NCI-H146 treated with DMSO at 0.1 percent for 48 hours (cell line): ENCODE measurements around the gene TIAM2.
"Not testable (repeated sequence)": the region's sequence is repeated elsewhere in the genome, so short reads cannot be mapped to it uniquely, and the experiment has no call there.

Experiments used
- DNase-seq: peaks from one replicate; lab custom pipeline; 2025; ENCODE audit not compliant: unreplicated experiment; lab: John Stamatoyannopoulos, UW

The TIAM2 gene

DNA sequence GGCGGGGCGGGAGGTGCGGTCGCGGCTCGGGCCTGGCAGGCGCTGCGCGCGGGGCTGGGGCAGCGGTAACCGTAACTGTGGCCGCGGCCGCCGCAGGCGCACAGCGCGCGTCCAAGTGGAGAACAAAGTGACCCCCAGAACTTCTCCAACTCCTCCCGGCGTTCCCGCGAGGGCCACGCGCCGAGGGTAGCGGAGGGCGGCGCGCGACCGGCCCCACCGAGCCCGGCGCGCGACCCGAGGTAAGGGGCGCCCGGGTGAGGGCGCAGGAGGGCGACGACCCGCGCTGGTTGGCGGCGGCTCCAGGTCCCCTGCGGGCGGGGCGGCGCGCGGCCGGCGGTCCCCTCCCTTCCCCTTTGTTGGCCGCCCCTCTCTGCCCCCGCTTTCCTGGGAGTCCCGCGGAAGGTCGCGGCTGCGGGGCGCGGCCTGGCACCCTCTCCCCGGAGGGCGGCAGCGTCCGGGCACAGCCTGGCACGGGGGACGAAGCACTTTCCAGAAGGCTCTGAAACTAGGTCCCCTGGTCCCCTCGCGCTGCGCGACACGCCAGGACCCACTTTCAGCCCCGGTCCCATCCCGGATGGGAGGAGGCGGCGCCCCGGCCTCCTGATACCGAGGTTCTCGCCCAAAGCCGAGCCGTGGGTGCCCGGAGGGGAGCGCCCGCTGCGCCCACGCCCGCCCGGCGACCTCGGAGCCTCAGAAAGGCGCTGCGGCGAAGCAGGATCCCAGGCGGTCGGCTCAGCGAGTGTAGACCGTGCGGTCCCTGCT, at the start of gene TIAM2:
TSS of gene TIAM2 (plus strand) at position 62 of the 762 bp plus-strand sequence. CDS start 133,909 bp downstream, outside the sequence.
- no peak for DNase-seq

DNA sequence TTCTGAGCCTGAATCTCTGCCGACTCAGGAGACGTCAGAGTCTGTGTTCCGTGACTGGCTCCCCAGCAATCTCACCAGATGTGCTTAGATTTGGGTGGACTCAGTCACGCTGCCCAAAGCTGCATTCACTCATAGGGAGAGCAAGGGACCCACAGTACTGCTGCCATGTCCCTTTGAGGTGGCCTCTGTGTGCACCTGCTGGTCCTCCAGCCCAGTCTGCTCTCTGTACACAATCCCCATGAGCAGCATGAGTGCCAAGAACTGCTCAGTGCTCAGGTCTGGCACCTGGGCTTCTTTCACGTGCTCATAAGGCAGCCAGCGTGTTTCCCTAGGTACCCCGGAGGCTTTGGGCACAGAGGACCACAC, 44.2 kb upstream of the TIAM2 start:
- DNase-seq, result no peak

DNA sequence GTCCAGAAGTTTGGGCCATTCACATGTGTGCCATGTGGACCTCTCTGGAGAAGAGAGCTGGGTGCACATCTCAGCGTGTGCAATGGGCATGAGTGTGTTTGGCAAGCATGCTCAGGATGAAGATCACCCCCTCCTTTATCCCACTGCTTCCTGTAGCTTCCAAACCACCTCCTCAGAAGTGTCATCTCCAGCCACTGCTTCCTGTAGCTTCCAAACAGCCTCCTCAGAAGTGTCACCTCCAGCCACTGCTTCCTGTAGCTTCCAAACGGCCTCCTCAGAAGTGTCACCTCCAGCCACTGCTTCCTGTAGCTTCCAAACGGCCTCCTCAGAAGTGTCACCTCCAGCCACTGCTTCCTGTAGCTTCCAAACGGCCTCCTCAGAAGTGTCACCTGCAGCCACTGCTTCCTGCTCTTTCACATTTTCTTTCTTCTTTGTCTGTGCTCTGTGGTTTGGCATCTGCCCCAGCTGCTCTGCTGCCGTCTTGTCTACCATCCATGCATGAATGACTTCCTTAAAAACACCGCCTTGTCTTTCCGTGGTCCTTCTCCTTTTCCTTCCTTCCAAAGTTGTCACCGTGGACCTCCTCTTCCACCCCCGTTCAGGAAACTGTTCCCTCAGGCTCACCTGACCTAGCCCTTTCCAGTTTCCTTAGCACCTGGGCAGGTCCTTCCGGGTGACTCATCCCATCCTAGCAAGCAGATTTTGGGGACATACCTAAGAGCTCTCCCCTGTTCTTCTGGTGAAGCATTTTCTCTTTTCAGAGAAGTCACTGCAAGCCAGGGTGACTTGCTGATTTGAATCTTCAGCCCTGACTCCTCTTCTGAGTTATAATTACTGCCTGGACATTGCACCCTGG, 43.5 kb upstream of the TIAM2 start:
- no peak for DNase-seq

DNA sequence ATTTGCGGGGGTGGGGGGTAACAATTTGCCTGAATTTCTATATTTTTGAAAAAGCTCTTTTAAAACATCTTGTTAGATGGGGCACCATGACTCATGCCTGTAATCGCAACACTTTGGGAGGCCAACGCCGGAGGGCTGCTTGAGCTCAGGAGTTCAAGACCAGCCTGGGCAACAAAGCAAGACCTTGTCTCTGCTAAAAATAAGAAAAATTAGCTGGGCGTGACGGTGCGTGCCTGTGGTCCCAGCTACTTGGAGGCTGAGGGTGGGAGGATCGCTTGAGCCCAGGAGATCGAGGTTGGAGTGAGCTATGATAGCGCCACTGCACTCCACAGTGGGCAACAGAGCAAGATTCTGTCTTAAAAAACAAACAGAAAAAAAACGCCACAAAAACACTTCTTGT, 41.5 kb upstream of the TIAM2 start:
- DNase-seq, result no peak

DNA sequence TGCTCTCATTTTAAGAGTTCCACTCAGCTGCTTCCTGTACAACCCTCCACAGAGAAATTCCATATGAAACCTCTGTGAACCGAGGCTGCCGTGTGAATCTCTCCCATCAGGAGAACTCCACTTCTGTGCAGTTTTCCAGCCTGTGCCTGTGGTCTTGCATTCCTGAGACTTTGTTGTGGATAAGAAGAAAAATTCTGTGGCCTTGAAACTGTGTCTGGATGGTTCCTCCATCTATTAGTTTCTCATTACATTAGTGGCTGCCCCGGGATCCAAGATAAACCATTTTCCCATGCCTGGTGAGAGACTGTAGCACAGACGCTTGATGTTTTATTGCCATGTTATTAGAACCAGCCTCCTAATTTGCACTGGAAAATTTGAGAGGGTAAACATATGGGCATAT, 40.8 kb upstream of the TIAM2 start:
- DNase-seq, result no peak

DNA sequence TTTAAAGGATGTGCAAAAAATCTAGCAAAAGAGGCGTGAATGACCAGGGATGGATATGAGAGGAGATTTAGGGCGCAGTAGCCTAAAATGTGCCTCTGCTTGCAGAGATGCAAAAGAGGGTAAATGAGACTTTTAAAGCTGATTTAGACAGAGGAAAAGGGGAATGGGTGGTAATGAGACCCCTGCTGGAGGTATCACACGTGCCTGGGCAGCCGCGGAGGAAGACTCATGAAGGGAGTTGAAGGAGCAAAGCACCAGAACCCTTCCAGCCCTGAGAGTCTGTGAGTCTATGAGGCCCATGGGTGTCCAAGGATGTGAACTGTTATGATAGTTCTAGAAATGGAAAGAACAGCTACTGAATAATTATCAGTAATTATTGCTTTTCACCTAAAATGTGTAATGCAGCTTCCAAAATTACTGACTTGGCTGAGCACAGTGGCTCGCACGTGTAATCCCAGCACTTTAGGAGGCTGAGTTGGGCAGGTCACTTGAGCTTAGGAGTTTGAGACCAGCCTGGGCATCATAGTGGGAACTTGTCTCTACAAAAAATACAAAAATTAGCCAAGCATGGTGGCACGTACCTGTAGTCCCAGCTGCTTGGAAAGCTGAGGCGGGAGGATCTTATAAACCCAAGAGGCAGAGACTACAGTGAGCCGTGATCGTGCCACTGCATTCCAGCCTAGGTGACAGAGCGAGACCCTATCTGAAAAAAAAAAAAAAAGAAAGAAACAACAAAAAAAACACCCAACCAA, 38.2 kb upstream of the TIAM2 start:
- DNase-seq, result no peak

DNA sequence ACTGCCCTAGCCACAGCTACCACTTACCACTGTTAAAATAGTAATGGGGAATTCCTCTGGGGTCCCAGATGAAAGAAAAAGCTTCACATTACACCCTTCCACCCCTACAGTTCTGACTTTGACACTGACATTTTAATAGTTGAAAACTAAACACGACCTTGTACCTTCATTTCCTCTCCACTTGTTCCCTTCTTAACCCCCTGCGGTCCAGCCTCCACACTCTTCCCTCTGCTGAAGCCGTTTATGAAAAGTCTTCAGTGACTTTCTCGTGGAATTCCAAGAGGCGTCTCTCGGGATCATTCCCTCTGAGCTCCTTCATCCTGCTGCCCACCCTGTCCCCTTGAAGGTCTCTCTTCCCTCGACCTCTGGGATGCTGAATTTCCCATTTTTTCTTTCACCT, 36.6 kb upstream of the TIAM2 start:
- no peak for DNase-seq

DNA sequence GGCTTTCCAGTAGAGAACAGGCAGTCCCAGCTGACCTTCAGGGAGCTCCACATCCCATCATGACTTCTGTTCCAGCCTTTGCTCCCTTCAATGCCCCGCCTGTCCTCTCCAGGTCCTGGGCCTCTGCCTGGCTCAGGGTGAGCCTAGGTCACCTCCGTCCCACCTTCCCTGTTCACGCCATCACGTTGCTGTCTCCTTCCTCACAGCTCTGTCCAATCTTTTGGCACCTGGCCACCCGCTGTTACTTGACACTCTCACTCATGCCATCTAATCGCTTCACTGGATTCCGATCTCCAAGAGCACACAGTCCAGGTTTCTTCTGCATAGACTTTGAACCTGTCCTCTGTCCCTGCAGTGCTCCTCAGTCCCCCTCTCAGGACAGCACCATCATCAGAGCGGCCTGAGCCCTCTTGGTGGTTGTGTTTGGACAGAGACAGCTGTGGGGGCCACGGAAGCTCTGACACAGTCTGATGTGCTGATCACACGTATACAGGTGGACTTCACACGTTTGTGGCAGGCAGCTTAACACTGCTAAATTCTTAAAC, 34.7 kb upstream of the TIAM2 start:
- DNase-seq, result no peak

DNA sequence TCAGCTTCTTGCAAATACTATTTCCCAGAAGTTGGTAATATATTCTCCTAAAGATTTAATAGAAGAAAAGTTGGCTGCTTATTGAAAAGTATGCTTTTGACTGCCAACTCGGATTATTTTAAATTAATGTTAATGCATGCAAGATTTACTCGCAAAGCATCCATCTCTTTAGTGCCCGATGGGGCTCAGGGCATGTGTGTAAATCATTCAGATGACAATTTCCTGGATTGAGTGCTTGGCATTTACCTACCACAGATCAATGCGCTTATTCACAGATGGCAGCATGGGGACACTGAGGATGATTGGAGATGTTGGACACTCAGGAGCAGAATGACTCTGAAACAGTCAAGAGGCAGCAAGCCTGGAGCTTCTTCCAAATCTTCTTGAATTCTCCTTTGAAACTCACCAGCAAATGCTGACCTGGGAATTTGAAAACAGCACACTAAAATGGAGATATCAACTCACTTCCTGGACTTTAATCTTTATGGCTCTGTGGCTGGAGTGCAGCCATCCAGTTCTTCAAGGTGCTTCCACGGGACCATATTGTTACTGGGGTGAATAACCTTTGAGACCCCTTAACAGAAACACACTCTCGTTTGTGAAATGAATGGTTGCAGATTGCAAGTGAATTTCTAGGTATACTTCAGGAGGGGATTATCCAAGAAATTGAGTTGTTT, 34.1 kb upstream of the TIAM2 start:
- no peak for DNase-seq

DNA sequence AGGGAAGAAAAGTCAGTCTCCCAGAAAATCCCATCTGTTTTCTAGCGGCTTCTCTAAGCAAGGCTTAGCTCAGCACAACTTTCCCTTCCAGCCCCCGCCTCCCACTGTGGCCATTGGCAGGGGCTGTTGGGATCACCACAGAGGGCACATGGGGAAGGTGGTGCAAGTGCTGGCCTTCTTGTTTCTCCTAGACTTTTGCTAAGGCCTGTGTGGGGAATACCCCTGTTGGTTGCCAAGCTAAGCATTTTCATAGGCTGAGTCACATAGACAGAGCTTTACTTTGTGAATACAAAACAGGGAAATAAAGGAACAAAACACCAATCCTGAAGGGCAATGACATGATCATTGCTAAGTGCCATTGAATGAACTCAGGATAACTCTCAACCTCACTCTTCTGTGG, 32.4 kb upstream of the TIAM2 start:
- no peak for DNase-seq

DNA sequence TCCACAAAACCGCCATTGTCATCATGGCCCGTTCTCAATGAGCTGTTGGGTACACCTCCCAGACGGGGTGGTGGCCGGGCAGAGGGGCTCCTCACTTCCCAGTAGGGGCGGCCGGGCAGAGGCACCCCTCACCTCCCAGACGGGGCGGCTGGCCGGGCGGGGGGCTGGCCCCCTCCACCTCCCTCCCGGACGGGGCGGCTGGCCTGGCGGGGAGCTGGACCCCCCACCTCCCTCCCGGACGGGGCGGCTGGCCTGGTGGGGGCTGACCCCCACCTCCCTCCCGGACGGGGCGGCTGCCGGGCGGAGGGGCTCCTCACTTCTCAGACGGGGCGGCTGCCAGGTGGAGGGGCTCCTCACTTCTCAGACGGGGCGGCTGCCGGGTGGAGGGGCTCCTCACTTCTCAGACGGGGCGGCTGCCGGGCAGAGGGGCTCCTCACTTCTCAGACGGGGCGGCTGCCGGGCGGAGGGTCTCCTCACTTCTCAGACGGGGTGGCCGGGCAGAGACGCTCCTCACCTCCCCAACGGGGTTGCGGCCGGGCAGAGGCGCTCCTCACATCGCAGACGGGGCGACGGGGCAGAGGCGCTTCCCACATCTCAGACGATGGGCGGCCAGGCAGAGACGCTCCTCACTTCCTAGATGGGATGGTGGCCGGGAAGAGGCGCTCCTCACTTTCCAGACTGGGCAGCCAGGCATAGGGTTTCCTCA, 28.9 kb upstream of the TIAM2 start:
- not testable (repeated sequence) for DNase-seq

DNA sequence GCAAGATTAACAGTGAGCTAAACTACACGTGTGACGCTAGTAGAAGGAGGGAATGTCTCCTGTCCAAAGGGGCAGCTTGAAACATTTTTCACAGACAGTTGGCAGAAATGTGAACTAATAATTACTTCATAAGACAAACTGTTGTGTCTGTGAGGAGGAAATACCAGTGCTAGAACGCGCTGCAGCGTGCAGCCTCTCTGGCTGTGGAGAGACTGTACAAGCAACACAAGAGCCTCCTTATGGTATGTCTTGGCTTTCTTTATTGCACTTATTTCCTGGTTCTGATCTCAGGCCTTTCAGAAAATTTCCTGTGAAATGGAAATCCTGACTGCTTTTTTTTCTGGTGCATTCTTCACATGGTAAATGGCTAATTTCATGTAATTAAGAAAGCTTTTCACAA, 25.3 kb upstream of the TIAM2 start:
- no peak for DNase-seq

DNA sequence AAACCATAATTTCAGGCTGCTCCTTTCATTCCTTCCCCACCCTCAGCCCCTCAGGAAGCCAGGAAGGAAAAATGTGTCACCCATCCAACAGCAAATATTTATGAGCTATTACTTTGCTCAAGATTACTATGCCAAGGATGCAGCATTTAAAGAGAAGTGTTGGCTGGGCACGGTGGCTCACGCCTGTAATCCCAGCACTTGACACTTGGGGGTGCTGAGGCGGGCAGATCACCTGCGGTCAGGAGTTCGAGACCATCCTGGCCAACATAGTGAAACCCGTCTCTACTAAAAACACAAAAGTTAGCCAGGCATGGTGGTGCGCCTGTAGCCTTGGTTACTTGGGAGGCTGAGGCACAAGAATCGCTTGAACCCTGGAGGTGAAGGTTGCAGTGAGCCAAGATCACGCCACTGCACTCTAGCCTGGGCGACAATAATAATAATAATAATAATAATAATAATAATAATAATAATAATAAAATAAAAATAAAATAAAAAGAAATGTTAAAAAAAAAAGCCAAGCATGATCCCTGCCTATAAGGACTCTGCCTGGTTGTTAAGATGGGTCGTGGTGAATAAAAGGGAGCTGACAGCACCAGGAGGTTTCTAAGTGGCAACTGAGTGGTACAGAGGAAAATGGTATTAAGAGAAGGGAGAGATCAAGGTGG, 20.5 kb upstream of the TIAM2 start:
- DNase-seq, result no peak

DNA sequence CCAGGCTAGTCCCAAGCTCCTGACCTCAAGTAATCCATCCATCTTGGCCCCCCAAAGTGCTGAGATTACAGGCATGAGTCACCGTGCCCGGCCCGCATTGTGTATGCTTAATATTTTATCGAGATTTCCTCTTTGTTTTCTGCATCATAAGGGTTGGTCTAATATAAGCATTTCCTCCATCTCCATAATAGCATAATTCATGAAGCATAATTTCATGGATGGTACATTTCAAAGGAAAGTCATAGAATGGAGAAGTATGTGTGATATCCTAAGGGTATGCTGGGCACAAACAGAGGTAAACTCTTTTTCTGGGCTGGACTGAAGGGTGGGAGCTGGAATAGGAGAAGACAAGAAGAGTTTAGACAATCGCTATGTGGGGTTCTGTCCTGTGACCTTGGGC, 17.5 kb upstream of the TIAM2 start:
- DNase-seq, result no peak

DNA sequence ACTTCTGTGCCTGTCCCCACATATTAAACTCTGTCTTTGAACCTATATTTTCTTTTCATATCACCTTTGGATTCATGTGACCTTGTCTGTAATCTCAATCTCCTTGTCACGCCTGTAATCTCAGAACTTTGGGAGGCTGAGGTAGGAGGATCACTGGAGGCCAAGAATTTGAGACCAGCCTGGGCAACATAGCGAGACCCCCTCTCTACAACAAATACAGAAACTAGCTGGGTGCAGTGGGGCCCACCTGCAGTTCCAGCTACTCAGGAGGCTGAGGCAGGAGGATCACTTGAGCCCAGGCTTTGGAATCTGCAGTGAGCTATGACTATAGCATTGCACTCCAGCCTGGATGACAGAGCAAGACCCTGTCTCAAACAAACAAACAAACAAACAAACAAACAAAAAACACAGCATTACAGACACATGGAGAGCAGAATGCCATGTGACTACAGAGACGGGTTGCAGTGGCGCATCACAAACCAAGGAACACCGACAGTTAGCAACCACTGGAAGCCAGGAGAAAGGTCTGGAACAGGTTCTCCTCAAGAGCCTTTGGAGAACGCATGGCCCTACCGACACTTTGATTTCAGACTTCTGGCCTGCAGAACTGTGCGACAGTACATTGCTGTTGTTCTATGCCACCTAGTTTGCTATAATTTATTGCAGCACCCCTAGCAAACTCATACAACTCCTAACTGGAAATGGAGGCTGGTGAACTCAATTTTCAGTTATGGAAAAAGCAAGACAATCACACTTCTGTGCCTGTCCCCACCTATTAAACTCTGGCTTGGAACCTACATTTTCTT, 14.6 kb upstream of the TIAM2 start:
- no peak for DNase-seq

DNA sequence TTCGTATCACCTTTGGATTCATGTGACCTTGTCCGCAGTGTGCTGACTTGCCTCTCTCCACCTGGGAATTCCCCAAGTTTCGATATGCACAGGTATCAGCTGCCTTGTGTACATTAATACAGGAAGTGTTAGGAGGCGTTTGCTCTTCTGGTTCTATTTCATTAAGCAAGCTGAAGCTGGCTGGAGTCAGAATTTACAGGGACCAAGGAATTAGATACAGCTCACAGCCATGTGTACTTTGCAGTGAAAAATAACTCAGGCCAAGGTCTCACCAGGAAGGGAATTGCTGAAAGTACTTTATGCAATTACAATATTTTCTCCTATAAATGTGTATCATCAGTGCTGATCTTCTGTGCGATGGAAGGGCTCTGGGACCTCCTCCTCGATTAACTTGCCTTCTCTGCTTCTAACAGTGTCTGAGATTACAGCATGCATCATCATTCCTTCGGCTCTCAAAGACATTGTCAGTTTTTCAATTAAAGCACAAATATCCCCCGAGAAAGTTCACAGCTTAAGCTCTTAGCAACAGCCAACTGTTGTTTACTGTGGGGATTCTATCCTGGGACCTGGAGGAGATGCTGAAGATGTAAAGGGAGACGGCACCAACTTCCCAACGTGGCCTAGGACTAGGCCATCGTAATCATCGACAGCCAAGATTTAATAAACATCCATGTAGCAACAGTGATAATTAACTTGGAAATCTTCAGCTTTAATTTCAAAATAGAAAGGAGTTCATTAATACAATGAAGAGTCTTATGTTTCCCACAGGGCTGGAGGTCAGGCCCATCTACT, 13.8 kb upstream of the TIAM2 start:
- no peak for DNase-seq

DNA sequence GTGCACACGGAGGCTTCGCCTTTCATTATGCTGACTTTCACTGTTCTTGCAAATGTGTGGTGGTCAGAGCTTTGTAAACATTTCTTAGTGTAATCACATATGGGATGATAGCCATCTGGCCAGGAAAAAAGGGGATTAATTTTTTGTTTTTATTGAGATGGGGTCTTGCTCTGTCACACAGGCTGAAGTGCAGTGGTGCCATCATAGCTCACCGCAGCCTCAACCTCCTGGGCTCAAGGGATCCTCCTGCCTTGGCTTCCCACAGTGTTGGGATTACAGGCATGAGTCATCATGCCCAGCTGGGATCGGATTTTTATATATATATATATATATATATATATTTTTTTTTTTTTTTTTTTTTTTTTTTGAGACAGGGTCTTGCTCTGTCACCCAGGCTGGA, 11.0 kb upstream of the TIAM2 start:
- no peak for DNase-seq

DNA sequence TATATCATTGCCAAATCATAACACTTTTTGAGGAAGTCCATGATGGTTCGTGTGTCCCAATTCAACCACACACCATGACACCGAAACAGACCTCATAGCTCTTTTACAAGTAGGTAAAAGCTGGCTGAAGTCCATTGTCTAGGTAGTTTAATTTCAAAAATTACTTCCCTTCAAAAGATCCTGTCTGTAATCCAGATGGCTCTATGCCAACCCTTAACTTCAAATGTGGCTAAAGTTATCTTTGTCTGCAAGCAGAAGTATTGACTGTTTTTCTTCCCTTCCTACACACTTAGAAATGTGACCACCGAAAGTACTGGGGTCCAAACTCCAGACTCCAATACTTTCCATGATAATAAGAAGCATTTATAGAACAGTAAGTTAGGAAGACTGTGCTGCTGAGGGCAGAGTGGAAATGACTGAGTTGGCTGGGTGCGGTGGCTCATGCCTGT, 8.3 kb upstream of the TIAM2 start:
- no peak for DNase-seq
